ENCODE data around the gene TRANK1. TPM values are rescaled to one million over a fixed set of nuclear protein-coding genes. Genes with fewer than 3 reads are reported as not detected.
"Not testable (repeated sequence)": the region's sequence is repeated elsewhere in the genome, so short reads cannot be mapped to it uniquely, and the experiment has no call there.

Gene TRANK1
- total RNA-seq, 4 donors from 2014 or later = 4.9 to 12.3 (median 9.1) TPM

- H3K4me3 ChIP-seq = no peak overlapping the region
- TF ChIP-seq CTCF (IDR thresholded peaks at IDR 0.05) = no peak
- no peak for TF ChIP-seq EP300 (IDR thresholded peaks at IDR 0.05)
- 91% methylated on average over 1 of the region's 1 CpG; no CpG with 5 or more reads in 1 of the 2 donors for WGBS, 2 donors (ENCODE audit: low coverage in 1 of 2)
- H3K27ac ChIP-seq = peak overlapping the region in 1 of 4 donors; percentile 43
- peaks cover 0 to 10% (median 0%) of the 10 kb centered on the region in 3 donors for H3K4me1 ChIP-seq
- ATAC-seq = no peak
- H3K27me3 ChIP-seq = no peaks in the 10 kb centered on the region
- no peaks in the 10 kb centered on the region for H3K9me3 ChIP-seq
- H3K36me3 ChIP-seq = peaks cover 0 to 74% of the 10 kb centered on the region in 2 donors
Observed at GRCh38 chr3:36893826-36894225, 51.0 kb downstream of the TRANK1 start.

- H3K4me1 ChIP-seq = peaks cover 0 to 10% (median 0%) of the 10 kb centered on the region in 3 donors
- peaks cover 0 to 74% of the 10 kb centered on the region in 2 donors for H3K36me3 ChIP-seq
- no peaks in the 10 kb centered on the region for H3K9me3 ChIP-seq
- no peak for TF ChIP-seq POLR2AphosphoS5 (IDR thresholded peaks at IDR 0.05)
- TF ChIP-seq CTCF (IDR thresholded peaks at IDR 0.05) = no peak
- TF ChIP-seq POLR2A (IDR thresholded peaks at IDR 0.05) = no peak
- no peak for TF ChIP-seq EP300 (IDR thresholded peaks at IDR 0.05)
- H3K27ac ChIP-seq = peak overlapping the region in 2 of 4 donors; percentile 36 to 43
- 66 to 80% methylated on average over 1 to 2 of the region's 2 CpGs for WGBS, 2 donors (ENCODE audit: low coverage in 1 of 2)
- H3K4me3 ChIP-seq = no peak overlapping the region
- ATAC-seq = peak; percentile 64
- no peaks in the 10 kb centered on the region for H3K27me3 ChIP-seq
Observed at GRCh38 chr3:36893137-36893557, 51.7 kb downstream of the TRANK1 start.

DNA sequence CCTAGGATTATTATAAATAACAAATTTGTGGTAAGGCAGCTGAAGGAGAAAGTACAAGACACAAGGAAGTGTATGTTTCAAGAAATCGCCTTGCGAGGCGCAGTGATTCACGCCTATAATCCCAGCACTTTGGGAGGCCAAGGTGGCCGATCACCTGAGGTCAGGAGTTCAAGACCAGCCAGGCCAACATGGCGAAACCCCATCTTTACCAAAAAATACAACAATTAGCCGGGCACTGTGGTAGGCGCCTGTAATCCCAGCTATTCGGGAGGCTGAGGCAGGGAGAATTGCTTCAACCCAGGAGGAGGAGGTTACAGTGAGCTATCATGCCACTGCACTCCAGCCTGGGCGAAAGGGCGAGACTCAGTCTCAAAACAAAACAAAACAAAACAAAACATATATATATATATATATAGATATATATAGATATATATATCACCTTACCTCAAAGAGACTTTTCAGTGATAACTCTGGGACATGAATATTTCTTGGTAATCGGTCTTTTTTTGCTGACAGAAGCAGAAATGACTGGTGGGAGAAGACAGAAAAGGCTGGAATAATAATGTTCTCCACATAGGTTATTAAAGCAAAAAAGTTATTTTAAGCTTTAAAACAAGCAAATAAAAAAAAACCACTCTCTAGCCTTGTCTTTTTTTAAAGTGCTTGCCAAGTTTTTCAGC is 52.3 kb downstream of the TRANK1 start:
- H3K9me3 ChIP-seq = no peaks in the 10 kb centered on the region
- H3K27ac ChIP-seq = no peak overlapping the region
- H3K4me1 ChIP-seq = peaks cover 0 to 10% (median 0%) of the 10 kb centered on the region in 3 donors
- H3K27me3 ChIP-seq = no peaks in the 10 kb centered on the region
- 76 to 85% methylated on average over 4 to 5 of the region's 12 CpGs for whole genome bisulfite sequencing, 2 donors (ENCODE audit: low coverage in 1 of 2)
- ATAC-seq = no peak
- no peak overlapping the region for H3K4me3 ChIP-seq
- peaks cover 0 to 74% of the 10 kb centered on the region in 2 donors for H3K36me3 ChIP-seq
- no peak for TF ChIP-seq CTCF (IDR thresholded peaks at IDR 0.05)
- TF ChIP-seq POLR2A (IDR thresholded peaks at IDR 0.05) = no peak

DNA sequence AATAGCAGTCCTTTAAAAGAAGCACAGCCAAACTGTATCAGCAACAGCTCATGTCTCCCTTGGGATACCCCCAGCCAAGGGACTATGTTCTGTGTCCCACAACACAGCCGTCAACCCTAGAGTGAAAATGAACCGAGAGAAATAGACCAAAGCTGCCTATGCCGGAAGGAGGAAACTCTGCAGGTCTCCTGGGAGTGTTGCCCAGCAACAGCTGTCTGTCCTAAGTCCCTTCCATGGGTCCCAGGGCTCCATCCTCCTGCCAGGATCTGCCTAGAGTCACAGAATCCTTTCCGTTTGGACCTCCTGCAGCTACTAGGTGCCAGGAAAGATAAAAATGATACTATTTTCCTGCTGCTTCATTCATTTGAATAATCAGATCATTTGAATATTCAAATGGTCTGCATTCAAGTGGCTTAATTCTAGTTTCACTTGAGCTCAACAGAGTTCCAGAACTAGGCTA is 53.1 kb downstream of the TRANK1 start:
- 59 to 65% methylated on average over 3 to 4 of the region's 4 CpGs for WGBS, 2 donors (ENCODE audit: low coverage in 1 of 2)
- H3K27ac ChIP-seq = no peak overlapping the region
- H3K36me3 ChIP-seq = peaks cover 0 to 74% of the 10 kb centered on the region in 2 donors

DNA sequence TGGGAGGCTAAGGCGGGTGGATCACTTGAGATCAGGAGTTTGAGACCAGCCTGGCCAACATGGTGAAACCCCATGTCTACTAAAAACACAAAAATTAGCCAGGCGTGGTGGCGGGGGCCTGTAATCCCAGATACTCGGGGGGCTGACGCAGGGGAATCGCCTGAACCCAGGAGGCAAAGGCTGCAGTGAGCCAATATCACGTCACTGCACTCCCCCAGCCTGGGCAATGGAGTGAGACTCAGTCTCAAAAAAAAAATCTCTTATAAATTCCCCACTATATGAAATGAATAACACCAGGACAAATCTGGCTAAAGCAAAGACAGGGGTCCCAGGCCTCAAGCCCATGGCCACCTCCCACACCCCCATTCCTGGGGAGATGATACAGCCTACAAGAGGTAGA is 53.8 kb downstream of the TRANK1 start:
- not testable (repeated sequence) for H3K27ac ChIP-seq, H3K27me3 ChIP-seq, H3K9me3 ChIP-seq, ATAC-seq, H3K4me3 ChIP-seq
- Histone ChIP-seq H3K36me3 (peaks cover 0 to 75% of the 10 kb centered on the region in 2 donors), H3K4me1 (peaks cover 0 to 10% (median 0%) of the 10 kb centered on the region in 3 donors)
- 66 to 71% methylated on average over 4 to 7 of the region's 7 CpGs for WGBS, 2 donors (ENCODE audit: low coverage in 1 of 2)

More for the DNA sequence above, 53.1 kb downstream of the TRANK1 start:
- ATAC-seq = no peak
- Histone ChIP-seq H3K4me3 (no peak overlapping the region), H3K27me3 (no peaks in the 10 kb centered on the region), H3K9me3 (no peaks in the 10 kb centered on the region), H3K4me1 (peaks cover 0 to 10% (median 0%) of the 10 kb centered on the region in 3 donors)
- no peak for TF ChIP-seq EP300 (IDR thresholded peaks at IDR 0.05)
- no peak for TF ChIP-seq CTCF (IDR thresholded peaks at IDR 0.05)
- no peak for TF ChIP-seq POLR2AphosphoS5 (IDR thresholded peaks at IDR 0.05)
- no peak for TF ChIP-seq POLR2A (IDR thresholded peaks at IDR 0.05)

Data from gastroesophageal sphincter (tissue), 4 donors.